Sigmoid colon (tissue), 7 donors: ENCODE data around the gene PRKCA. TPM values are rescaled to one million over a fixed set of nuclear protein-coding genes. Genes with fewer than 3 reads are reported as not detected.

ENCODE experiments used
- DNase-seq: peaks from one replicate; pipeline ENCODE4 v3.0.0-alpha.2; 2019
- H3K27ac ChIP-seq, 4 donors: fragments of 200-600 bp; sonication (generic); one replicate each; pipeline ENCODE4 v1.5.1; 2016 to 2019; ENCODE audit warnings: mild to moderate bottlenecking in 1 of 4
- H3K27me3 ChIP-seq, 3 donors: fragments of 200-600 bp; sonication (generic); one replicate each; pipeline ENCODE4 v1.5.1; 2019; ENCODE audit warnings: mild to moderate bottlenecking in 1 of 3
- H3K36me3 ChIP-seq, 4 donors: fragments of 200-600 bp; sonication (generic); one replicate each; pipeline ENCODE4 v1.5.1; 2016 to 2019
- H3K4me1 ChIP-seq, 4 donors: fragments of 200-600 bp; sonication (generic); one replicate each; pipeline ENCODE4 v1.5.1; 2017 to 2019
- H3K4me3 ChIP-seq, 4 donors: fragments of 200-600 bp; sonication (generic); one replicate each; pipeline ENCODE4 v1.5.1; 2017 to 2019; ENCODE audit warnings: mild to moderate bottlenecking in 2 of 4, moderate library complexity in 1 of 4
- H3K9me3 ChIP-seq, 4 donors: fragments of 200-600 bp in 3 of 4; sonication (generic) in 3 of 4; one replicate each; pipeline versions ENCODE4 v1.5.1 to v1.6.1; 2013 to 2019
- CTCF ChIP-seq, 4 experiments: fragments of 450-650 bp in 3 of 4; fragments of 200-600 bp in 1 of 4; IDR thresholded peaks; one replicate each; pipeline ENCODE4 v1.5.1; 2016 to 2019; ENCODE audit warnings: antibody characterized with exemption in 4 of 4, mild to moderate bottlenecking in 3 of 4, moderate library complexity in 2 of 4
- EP300 ChIP-seq, 4 donors: sonication (generic); formaldehyde crosslinking; IDR thresholded peaks; one replicate each; pipeline ENCODE4 v1.6.1; 2017; ENCODE audit warnings: antibody characterized with exemption in 4 of 4
- POLR2A ChIP-seq, 2 donors: fragments of 450-650 bp; IDR thresholded peaks; one replicate each; pipeline ENCODE4 v1.6.1; 2016; ENCODE audit warnings: antibody characterized with exemption in 2 of 2, mild to moderate bottlenecking in 2 of 2, moderate library complexity in 2 of 2
- POLR2AphosphoS5 ChIP-seq, 4 donors: sonication (generic); formaldehyde crosslinking; IDR thresholded peaks; one replicate each; pipeline ENCODE4 v1.6.1; 2017; ENCODE audit warnings: antibody characterized with exemption in 4 of 4
- WGBS, 2 donors: extraction: QIAGEN DNeasy Blood & Tissue Kit; methylation state at CpG; one replicate each; pipeline ENCODE4 v1.1.7; 2013; 5-methylcytosine and 5-hydroxymethylcytosine counted together
- intact Hi-C: fragments of 100-400 bp; cut with DNase I; formaldehyde crosslinking; loops from one replicate; pipeline ENCODE4 v1.15.1; 2023
- polyA plus RNA-seq, 3 donors: library from polyadenylated mRNA; stranded (reverse); fragments of 200-250 nt; gene quantifications; one replicate each; pipeline ENCODE4 v1.2.3, GENCODE V29; 2013
- total RNA-seq, 4 donors: library from RNA; depleted of rRNA; stranded (reverse); fragments of >200 nt; gene quantifications; one replicate each; pipeline ENCODE4 v1.1.0, GENCODE V29; 2016
- donor health status: healthy with polysubstance abuse.
- donor health status: Bipolar disorder and iron deficiency.
- donor health status: healthy.

PRKCA gene
- total and polyA plus RNA-seq, 7 donors, result 6.6 to 58.4 (median 42.6) TPM

GRCh38 chr17:66548659-66549310, 246.4 kb downstream of the PRKCA start:
- TF ChIP-seq POLR2A (IDR thresholded peaks at IDR 0.05), result no peak
- TF ChIP-seq CTCF (IDR thresholded peaks at IDR 0.05), result no peak
- TF ChIP-seq EP300 (IDR thresholded peaks at IDR 0.05), result no peak
- TF ChIP-seq POLR2AphosphoS5 (IDR thresholded peaks at IDR 0.05), result no peak
- peaks cover 0 to 35% (median 28%) of the 10 kb centered on the region in 4 donors for H3K4me1 ChIP-seq
- H3K4me3 ChIP-seq, result no peak overlapping the region
- 94 to 95% methylated on average over 14 of the region's 14 CpGs for WGBS, 2 donors
- no peaks in the 10 kb centered on the region for H3K36me3 ChIP-seq
- H3K9me3 ChIP-seq, result no peaks in the 10 kb centered on the region
- DNase-seq, result no peak
- peak overlapping the region in 2 of 4 donors; percentile 61 to 62 for H3K27ac ChIP-seq
- H3K27me3 ChIP-seq, result no peaks in the 10 kb centered on the region
- intact Hi-C loops, result no loop called here

GRCh38 chr17:66549311-66549704, 246.9 kb downstream of the PRKCA start:
- Histone ChIP-seq H3K4me1 (peaks cover 0 to 33% (median 28%) of the 10 kb centered on the region in 4 donors), H3K9me3 (no peaks in the 10 kb centered on the region), H3K27me3 (no peaks in the 10 kb centered on the region), H3K4me3 (no peak overlapping the region), H3K36me3 (no peaks in the 10 kb centered on the region), H3K27ac (peak overlapping the region in 3 of 4 donors; percentile 26 to 62 (median 61))
- DNase-seq, result no peak
- TF ChIP-seq EP300 (IDR thresholded peaks at IDR 0.05) (no peak), POLR2A (IDR thresholded peaks at IDR 0.05) (no peak), CTCF (IDR thresholded peaks at IDR 0.05) (no peak), POLR2AphosphoS5 (IDR thresholded peaks at IDR 0.05) (no peak)
- intact Hi-C loops, result no loop called here
- WGBS, 2 donors, result 88 to 95% methylated on average over 3 of the region's 3 CpGs

GRCh38 chr17:66549731-66550207, 247.4 kb downstream of the PRKCA start:
- Histone ChIP-seq H3K4me3 (no peak overlapping the region), H3K36me3 (no peaks in the 10 kb centered on the region), H3K27me3 (no peaks in the 10 kb centered on the region), H3K4me1 (peaks cover 0 to 33% (median 28%) of the 10 kb centered on the region in 4 donors), H3K27ac (peak overlapping the region in 3 of 4 donors; percentile 26 to 62 (median 61)), H3K9me3 (no peaks in the 10 kb centered on the region)
- TF ChIP-seq CTCF (IDR thresholded peaks at IDR 0.05), result no peak
- no peak for TF ChIP-seq EP300 (IDR thresholded peaks at IDR 0.05)
- no peak for TF ChIP-seq POLR2A (IDR thresholded peaks at IDR 0.05)
- no peak for TF ChIP-seq POLR2AphosphoS5 (IDR thresholded peaks at IDR 0.05)
- no peak for DNase-seq
- intact Hi-C loops, result no loop called here
- 86 to 87% methylated on average over 5 of the region's 5 CpGs for WGBS, 2 donors

GRCh38 chr17:66551839-66552238, 249.4 kb downstream of the PRKCA start:
- no peak overlapping the region for H3K27ac ChIP-seq
- intact Hi-C loops, result no loop called here
- DNase-seq, result no peak
- WGBS, 2 donors, result 74 to 92% methylated on average over 2 of the region's 2 CpGs
- no peaks in the 10 kb centered on the region for H3K9me3 ChIP-seq
- TF ChIP-seq POLR2AphosphoS5 (IDR thresholded peaks at IDR 0.05), result no peak
- no peak for TF ChIP-seq EP300 (IDR thresholded peaks at IDR 0.05)
- no peak for TF ChIP-seq CTCF (IDR thresholded peaks at IDR 0.05)
- TF ChIP-seq POLR2A (IDR thresholded peaks at IDR 0.05), result no peak
- H3K4me3 ChIP-seq, result no peak overlapping the region
- no peaks in the 10 kb centered on the region for H3K36me3 ChIP-seq
- H3K4me1 ChIP-seq, result peaks cover 0 to 42% (median 31%) of the 10 kb centered on the region in 4 donors
- H3K27me3 ChIP-seq, result no peaks in the 10 kb centered on the region
